Coronary artery (tissue), 2 donors: ENCODE results near the gene RGL1.
A peak's percentile ranks its signal among the peaks of the same experiment; 100 is the strongest.

ENCODE experiments used
- DNase-seq: peaks from one replicate; pipeline ENCODE4 v3.0.0-alpha.2; 2017; ENCODE audit warnings: low spot score
- H3K27ac ChIP-seq, 2 donors: fragments of 200-600 bp; sonication (generic); one replicate each; pipeline ENCODE4 v1.5.1; 2016 to 2019
- H3K4me3 ChIP-seq: fragments of 200-600 bp; sonication (generic); 2 replicates; pipeline ENCODE4 v1.5.1; 2016; ENCODE audit warnings: mild to moderate bottlenecking, moderate library complexity
- CTCF ChIP-seq: fragments of 200-600 bp; sonication (generic); IDR thresholded peaks from one replicate; pipeline ENCODE4 v1.5.1; 2019; ENCODE audit warnings: antibody characterized with exemption

RGL1 gene

GRCh38 chr1:183834568-183834967, 29.6 kb downstream of the RGL1 start:
- Histone ChIP-seq H3K4me3 (no peak overlapping the region), H3K27ac (no peak overlapping the region)
- no peak for DNase-seq
- TF ChIP-seq CTCF, result no peak

- no peak overlapping the region for H3K27ac ChIP-seq
- H3K4me3 ChIP-seq, result no peak overlapping the region
- no peak for TF ChIP-seq CTCF
- no peak for DNase-seq
Observed at GRCh38 chr1:183836598-183836997, 31.7 kb downstream of the RGL1 start.

GRCh38 chr1:183837062-183837461, 32.1 kb downstream of the RGL1 start:
- no peak overlapping the region for H3K4me3 ChIP-seq
- no peak overlapping the region for H3K27ac ChIP-seq
- no peak for TF ChIP-seq CTCF
- no peak for DNase-seq

- Histone ChIP-seq H3K4me3 (no peak overlapping the region), H3K27ac (no peak overlapping the region)
- no peak for TF ChIP-seq CTCF
- DNase-seq, result no peak
Observed at GRCh38 chr1:183838221-183838620, 33.3 kb downstream of the RGL1 start.

- Histone ChIP-seq H3K27ac (no peak overlapping the region), H3K4me3 (no peak overlapping the region)
- TF ChIP-seq CTCF, result no peak
- DNase-seq, result no peak
Observed at GRCh38 chr1:183840140-183840539, 35.2 kb downstream of the RGL1 start.

- no peak for TF ChIP-seq CTCF
- Histone ChIP-seq H3K27ac (peak overlapping the region in 1 of 2 donors; percentile 33), H3K4me3 (no peak overlapping the region)
- DNase-seq, result no peak
Observed at GRCh38 chr1:183841550-183841949, 36.6 kb downstream of the RGL1 start.

GRCh38 chr1:183841950-183842794, 37.3 kb downstream of the RGL1 start:
- peak overlapping the region; percentile 33 for H3K27ac ChIP-seq
- peak overlapping the region; percentile 27 for H3K4me3 ChIP-seq
- no peak for DNase-seq
- TF ChIP-seq CTCF, result no peak
